Tibial nerve (tissue), 4 donors: ENCODE results near the gene GMDS. TPM values are rescaled to one million over a fixed set of nuclear protein-coding genes. Genes with fewer than 3 reads are reported as not detected.

Experiments used
- DNase-seq, 2 donors: peaks; one replicate each; pipeline ENCODE4 v3.0.0-alpha.2; 2019; ENCODE audit warnings: low spot score in 2 of 2
- H3K27ac ChIP-seq, 4 donors: fragments of 200-600 bp; sonication (generic) in 3 of 4; one replicate each; pipeline ENCODE4 v1.5.1; 2017 to 2019; ENCODE audit warnings: mild to moderate bottlenecking in 1 of 4
- H3K27me3 ChIP-seq, 2 donors: fragments of 200-600 bp; sonication (generic) in 1 of 2; one replicate each; pipeline versions ENCODE4 v1.5.1 to v1.6.0; 2017 to 2019
- H3K36me3 ChIP-seq, 3 donors: fragments of 200-600 bp; sonication (generic); one replicate each; pipeline ENCODE4 v1.5.1; 2018 to 2019
- H3K4me1 ChIP-seq, 4 donors: fragments of 200-600 bp; sonication (generic) in 3 of 4; one replicate each; pipeline ENCODE4 v1.5.1; 2017 to 2019
- H3K4me3 ChIP-seq, 4 donors: fragments of 200-600 bp; sonication (generic) in 3 of 4; one replicate each; pipeline ENCODE4 v1.5.1; 2017 to 2019; ENCODE audit warnings: mild to moderate bottlenecking in 1 of 4, moderate library complexity in 1 of 4
- H3K9me3 ChIP-seq, 4 donors: fragments of 200-600 bp; sonication (generic) in 3 of 4; one replicate each; pipeline ENCODE4 v1.5.1; 2017 to 2019
- CTCF ChIP-seq, 5 experiments: fragments of 200-600 bp in 3 of 5; fragments of 450-650 bp in 2 of 5; sonication (generic) in 3 of 5; IDR thresholded peaks; one replicate each; pipeline ENCODE4 v1.5.1; 2016 to 2019; ENCODE audit warnings: antibody characterized with exemption in 5 of 5, mild to moderate bottlenecking in 3 of 5, moderate library complexity in 2 of 5
- EP300 ChIP-seq, 2 donors: sonication (generic); formaldehyde crosslinking; IDR thresholded peaks; one replicate each; pipeline ENCODE4 v1.6.1; 2017; ENCODE audit warnings: antibody characterized with exemption in 2 of 2, mild to moderate bottlenecking in 1 of 2
- POLR2A ChIP-seq, 2 donors: fragments of 450-650 bp; IDR thresholded peaks; one replicate each; pipeline ENCODE4 v1.6.1; 2017; ENCODE audit warnings: antibody characterized with exemption in 2 of 2, mild to moderate bottlenecking in 2 of 2, moderate library complexity in 2 of 2
- WGBS, 2 donors: methylation state at CpG; one replicate each; pipeline ENCODE4 v1.1.5; 2018; 5-methylcytosine and 5-hydroxymethylcytosine counted together
- total RNA-seq, 4 donors: library from RNA; depleted of rRNA; stranded (reverse); fragments of >200 nt; gene quantifications; one replicate each; pipeline ENCODE4 v1.1.0, GENCODE V29; 2016

The GMDS gene
- total RNA-seq, 4 donors from 2014 or later: 14.9 to 46.5 (median 32.8) TPM

GRCh38 chr6:2192976-2193375, 52.4 kb downstream of the GMDS start:
- Histone ChIP-seq H3K36me3 (no peaks in the 10 kb centered on the region), H3K27ac (no peak overlapping the region), H3K9me3 (no peaks in the 10 kb centered on the region), H3K4me3 (no peak overlapping the region), H3K4me1 (peaks cover 0 to 24% (median 4%) of the 10 kb centered on the region in 4 donors), H3K27me3 (no peaks in the 10 kb centered on the region)
- WGBS, 2 donors: 83 to 84% methylated on average over 5 of the region's 5 CpGs
- TF ChIP-seq CTCF (IDR thresholded peaks at IDR 0.05): no peak
- TF ChIP-seq EP300 (IDR thresholded peaks at IDR 0.05): no peak
- no peak for DNase-seq

DNA sequence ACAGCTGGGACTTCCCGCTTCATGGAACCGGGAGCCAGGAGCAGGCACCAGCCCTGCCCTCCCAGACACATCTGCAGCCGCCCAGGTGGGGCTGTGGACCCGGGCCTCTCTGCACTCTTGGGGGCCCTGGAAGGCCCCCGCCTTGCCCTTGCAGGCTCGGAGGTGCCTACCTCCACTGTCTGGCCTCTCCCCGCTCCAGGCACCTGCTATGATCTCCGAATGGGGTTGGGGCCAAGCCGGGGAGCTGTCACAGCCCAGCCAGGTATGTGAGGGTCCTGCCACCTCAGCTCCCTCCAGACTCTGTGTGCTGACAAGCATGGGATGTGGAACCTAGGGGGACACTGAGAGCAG, 54.0 kb downstream of the GMDS start:
- Histone ChIP-seq H3K9me3 (no peaks in the 10 kb centered on the region), H3K27me3 (no peaks in the 10 kb centered on the region), H3K4me3 (no peak overlapping the region), H3K27ac (no peak overlapping the region), H3K36me3 (no peaks in the 10 kb centered on the region), H3K4me1 (peaks cover 0 to 11% (median 0%) of the 10 kb centered on the region in 4 donors)
- 85% methylated on average over 4 of the region's 9 CpGs; no CpG with 5 or more reads in 1 of the 2 donors for WGBS, 2 donors
- DNase-seq: no peak
- TF ChIP-seq CTCF (IDR thresholded peaks at IDR 0.05) (no peak), POLR2A (IDR thresholded peaks at IDR 0.05) (no peak), EP300 (IDR thresholded peaks at IDR 0.05) (no peak)

DNA sequence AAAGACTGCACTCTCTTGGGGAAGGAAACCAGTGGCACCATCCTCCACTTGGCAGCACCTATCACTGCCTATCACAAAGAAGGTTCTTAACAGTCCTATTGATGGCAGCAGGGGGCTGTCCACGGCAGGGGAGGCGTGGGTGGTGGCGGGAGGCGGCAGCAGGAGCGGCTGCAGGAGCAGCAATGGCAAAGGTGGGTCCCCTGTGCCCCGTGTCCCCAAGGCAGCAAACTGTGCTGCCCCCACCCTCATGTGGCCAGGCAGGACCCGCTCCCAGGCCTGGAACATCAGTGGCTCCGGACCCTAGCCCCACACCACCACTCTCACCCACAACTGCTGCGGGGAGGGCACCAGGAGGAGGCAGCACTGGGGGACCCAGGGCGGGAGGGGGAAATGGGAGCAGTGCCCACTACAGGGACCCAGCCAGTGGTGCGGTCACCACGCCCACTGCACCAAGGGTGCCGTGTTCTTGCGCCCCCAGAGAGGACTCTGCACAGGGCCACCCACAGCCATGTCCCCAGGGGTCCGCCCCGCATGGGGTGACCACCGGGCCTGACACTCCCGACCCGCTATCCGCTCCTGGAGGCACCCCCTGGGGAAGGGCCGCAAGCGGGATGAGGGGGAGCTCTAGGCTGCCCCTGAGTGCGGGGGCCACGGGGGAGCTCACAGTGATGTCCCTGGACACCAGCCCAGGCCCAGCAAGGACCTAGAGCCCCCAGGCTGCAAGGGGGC, 54.6 kb downstream of the GMDS start:
- WGBS, 2 donors: 95 to 99% methylated on average over 13 to 18 of the region's 24 CpGs

DNA sequence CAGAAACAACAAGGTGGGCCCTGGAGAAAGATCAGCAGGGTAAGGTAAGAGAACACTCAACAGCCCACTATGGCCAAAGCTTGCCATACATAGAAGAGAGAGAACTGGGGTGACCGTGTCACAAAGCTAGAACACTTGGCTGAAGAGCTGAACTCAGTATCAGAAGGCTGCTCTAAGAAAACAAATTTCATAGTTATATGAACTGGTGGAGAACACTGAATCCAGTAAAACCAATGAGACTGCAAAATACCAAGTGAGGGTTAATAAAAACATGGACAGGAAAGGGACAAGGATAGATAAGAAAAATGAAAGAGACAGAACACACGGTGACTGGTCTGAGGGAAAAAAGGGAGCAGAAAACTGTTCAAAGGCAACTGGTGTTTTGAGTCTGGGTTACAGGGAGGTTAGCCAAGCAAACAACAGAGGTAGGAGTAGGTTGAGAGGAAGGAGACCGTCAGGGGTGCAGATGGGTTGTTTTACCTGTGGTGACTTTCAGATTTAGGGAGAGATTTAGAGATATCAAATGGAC, 56.5 kb downstream of the GMDS start:
- no peak overlapping the region for H3K4me3 ChIP-seq
- H3K27me3 ChIP-seq: no peaks in the 10 kb centered on the region
- H3K9me3 ChIP-seq: no peaks in the 10 kb centered on the region
- no peaks in the 10 kb centered on the region for H3K36me3 ChIP-seq
- no peak overlapping the region for H3K27ac ChIP-seq
- no peaks in the 10 kb centered on the region for H3K4me1 ChIP-seq
- WGBS, 2 donors: 70 to 80% methylated on average over 3 of the region's 3 CpGs
- DNase-seq: no peak
- no peak for TF ChIP-seq EP300 (IDR thresholded peaks at IDR 0.05)
- no peak for TF ChIP-seq POLR2A (IDR thresholded peaks at IDR 0.05)
- TF ChIP-seq CTCF (IDR thresholded peaks at IDR 0.05): no peak

More for the DNA sequence above, 54.6 kb downstream of the GMDS start:
- Histone ChIP-seq H3K4me1 (peaks cover 0 to 9% (median 0%) of the 10 kb centered on the region in 4 donors), H3K4me3 (no peak overlapping the region), H3K27ac (no peak overlapping the region), H3K9me3 (no peaks in the 10 kb centered on the region), H3K27me3 (no peaks in the 10 kb centered on the region), H3K36me3 (no peaks in the 10 kb centered on the region)
- TF ChIP-seq EP300 (IDR thresholded peaks at IDR 0.05): no peak
- TF ChIP-seq POLR2A (IDR thresholded peaks at IDR 0.05): no peak
- TF ChIP-seq CTCF (IDR thresholded peaks at IDR 0.05): no peak
- DNase-seq: no peak

- Histone ChIP-seq H3K27ac (no peak overlapping the region), H3K4me1 (no peaks in the 10 kb centered on the region), H3K4me3 (no peak overlapping the region), H3K27me3 (no peaks in the 10 kb centered on the region), H3K36me3 (no peaks in the 10 kb centered on the region), H3K9me3 (no peaks in the 10 kb centered on the region)
- TF ChIP-seq EP300 (IDR thresholded peaks at IDR 0.05) (no peak), CTCF (IDR thresholded peaks at IDR 0.05) (no peak)
- WGBS, 2 donors: 95 to 98% methylated on average over 5 of the region's 5 CpGs
- DNase-seq: no peak
Observed at GRCh38 chr6:2188397-2188796, 57.0 kb downstream of the GMDS start.
